Astrocyte (in vitro differentiated cells and primary cell): ENCODE measurements around the gene SMOC2. TPM values are rescaled to one million over a fixed set of nuclear protein-coding genes. Genes with fewer than 3 reads are reported as not detected.
"Not testable (repeated sequence)": the region's sequence is repeated elsewhere in the genome, so short reads cannot be mapped to it uniquely, and the experiment has no call there.

Experiments
- DNase-seq: peaks from one replicate; pipeline ENCODE4 v3.0.0-alpha.2; 2010; ENCODE audit warnings: low read depth
- FAIRE-seq: peaks from 2 replicates; lab custom pipeline; 2011; peaks lifted over from hg19 to GRCh38; lab: Jason Lieb, UNC
- H2AFZ ChIP-seq: 2 replicates; pipeline ENCODE4 v1.6.0; 2012; ENCODE audit warnings: low read depth, low read length, inconsistent platforms
- H3K27ac ChIP-seq: 2 replicates; pipeline ENCODE4 v1.5.1; 2011; ENCODE audit warnings: low read depth, low read length, inconsistent platforms
- H3K27me3 ChIP-seq: 2 replicates; pipeline ENCODE4 v1.6.0; 2011; ENCODE audit warnings: low read length, inconsistent platforms; ENCODE audit not compliant: insufficient read depth
- H3K36me3 ChIP-seq: 2 replicates; pipeline ENCODE4 v1.5.1; 2011; ENCODE audit warnings: low read length, inconsistent platforms; ENCODE audit not compliant: insufficient read depth
- H3K4me1 ChIP-seq: 2 replicates; pipeline ENCODE4 v1.5.1; 2011; ENCODE audit warnings: low read length, inconsistent platforms; ENCODE audit not compliant: insufficient read depth
- H3K4me2 ChIP-seq: 2 replicates; pipeline ENCODE4 v1.6.0; 2012; ENCODE audit warnings: low read length, inconsistent platforms
- H3K4me3 ChIP-seq: 2 replicates; pipeline ENCODE4 v1.5.1; 2011; ENCODE audit warnings: low read depth, mild to moderate bottlenecking, low read length, inconsistent platforms; ENCODE audit not compliant: insufficient read depth
- H3K79me2 ChIP-seq: 2 replicates; pipeline ENCODE4 v1.6.0; 2012; ENCODE audit warnings: mild to moderate bottlenecking, low read length, inconsistent platforms; ENCODE audit not compliant: insufficient read depth
- H3K9ac ChIP-seq: 2 replicates; pipeline ENCODE4 v1.6.0; 2012; ENCODE audit warnings: mild to moderate bottlenecking, low read length, inconsistent platforms
- H3K9me3 ChIP-seq: 2 replicates; pipeline ENCODE4 v1.5.1; 2012; ENCODE audit warnings: low read depth, mild to moderate bottlenecking, low read length, inconsistent platforms; ENCODE audit not compliant: insufficient read depth
- H4K20me1 ChIP-seq: 2 replicates; pipeline ENCODE4 v1.6.0; 2012; ENCODE audit warnings: low read length, inconsistent platforms; ENCODE audit not compliant: insufficient read depth
- H3K27ac Mint-ChIP-seq: one replicate; pipeline ENCODE4 v1.8.0; 2021; ENCODE audit warnings: mild to moderate bottlenecking, mixed read lengths; ENCODE audit not compliant: unreplicated experiment
- H3K27me3 Mint-ChIP-seq: one replicate; pipeline ENCODE4 v1.8.0; 2021; ENCODE audit warnings: low read depth, mixed read lengths; ENCODE audit not compliant: unreplicated experiment
- H3K36me3 Mint-ChIP-seq: one replicate; pipeline ENCODE4 v1.8.0; 2021; ENCODE audit warnings: low read depth, mixed read lengths; ENCODE audit not compliant: unreplicated experiment
- H3K4me1 Mint-ChIP-seq: one replicate; pipeline ENCODE4 v1.8.0; 2021; ENCODE audit warnings: low read depth, mixed read lengths; ENCODE audit not compliant: unreplicated experiment
- H3K4me3 Mint-ChIP-seq: one replicate; pipeline ENCODE4 v1.8.0; 2021; ENCODE audit warnings: mild to moderate bottlenecking, moderate library complexity, mixed read lengths; ENCODE audit not compliant: unreplicated experiment
- H3K9me3 Mint-ChIP-seq: one replicate; pipeline ENCODE4 v1.8.0; 2021; ENCODE audit warnings: mild to moderate bottlenecking, mixed read lengths; ENCODE audit not compliant: unreplicated experiment
- CTCF ChIP-seq: IDR thresholded peaks from 2 replicates; pipeline ENCODE4 v1.5.1; 2011; ENCODE audit warnings: low read depth, mild to moderate bottlenecking, inconsistent platforms, low read length, moderate library complexity; ENCODE audit not compliant: insufficient read depth
- EZH2 ChIP-seq: IDR thresholded peaks from 2 replicates; pipeline ENCODE4 v1.6.1; 2012; ENCODE audit warnings: mild to moderate bottlenecking, low read length, inconsistent platforms; ENCODE audit not compliant: insufficient read depth
- total RNA-seq: library from RNA; stranded (reverse); gene quantifications from 2 replicates; pipeline ENCODE4 v1.2.1, GENCODE V29; 2021

Gene SMOC2
- total RNA-seq, 1 donor from 2014 or later: 0.93 TPM

- H3K9me3 ChIP-seq: peaks cover 5% of the 10 kb centered on the region
- no peak for DNase-seq
- no peaks in the 10 kb centered on the region for H3K27me3 ChIP-seq
- FAIRE-seq: no peak
- no peak overlapping the region for H3K9ac ChIP-seq
- Mint-ChIP-seq H3K9me3 (peaks cover 9% of the 10 kb centered on the region), H3K36me3 (peaks cover 4% of the 10 kb centered on the region), H3K4me3 (no peak overlapping the region), H3K27ac (no peak overlapping the region), H3K4me1 (peaks cover 10% of the 10 kb centered on the region), H3K27me3 (peaks cover 8% of the 10 kb centered on the region)
- no peak overlapping the region for H2AFZ ChIP-seq
- no peaks in the 10 kb centered on the region for H3K4me1 ChIP-seq
- no peaks in the 10 kb centered on the region for H3K36me3 ChIP-seq
- H3K79me2 ChIP-seq: no peaks in the 10 kb centered on the region
- no peak overlapping the region for H3K4me3 ChIP-seq
- no peaks in the 10 kb centered on the region for H4K20me1 ChIP-seq
- TF ChIP-seq EZH2: no peak
- no peak for TF ChIP-seq CTCF
- no peak overlapping the region for H3K4me2 ChIP-seq
- H3K27ac ChIP-seq: no peak overlapping the region
These were observed 169.0 kb downstream of the SMOC2 start for GRCh38 chr6:168609914-168610490.

- DNase-seq, H3K36me3 Mint-ChIP-seq, H3K79me2 ChIP-seq, H3K4me3 ChIP-seq, H3K9ac ChIP-seq, H2AFZ ChIP-seq, H3K36me3 ChIP-seq, H3K4me2 ChIP-seq, H3K27me3 Mint-ChIP-seq, H4K20me1 ChIP-seq, H3K27me3 ChIP-seq, H3K4me3 Mint-ChIP-seq, H3K4me1 ChIP-seq, H3K9me3 ChIP-seq, H3K27ac Mint-ChIP-seq, FAIRE-seq, H3K27ac ChIP-seq: not testable (repeated sequence)
- H3K4me1 Mint-ChIP-seq: peaks cover 10% of the 10 kb centered on the region
- H3K9me3 Mint-ChIP-seq: peaks cover 11% of the 10 kb centered on the region
These were observed 170.0 kb downstream of the SMOC2 start for GRCh38 chr6:168610966-168611365.

- H3K27ac ChIP-seq: no peak overlapping the region
- no peak overlapping the region for H3K4me3 ChIP-seq
- TF ChIP-seq CTCF: no peak
- TF ChIP-seq EZH2: no peak
- Mint-ChIP-seq H3K9me3 (peaks cover 15% of the 10 kb centered on the region), H3K4me1 (peaks cover 10% of the 10 kb centered on the region), H3K27me3 (peaks cover 7% of the 10 kb centered on the region), H3K36me3 (peaks cover 4% of the 10 kb centered on the region), H3K4me3 (no peak overlapping the region), H3K27ac (no peak overlapping the region)
- no peak overlapping the region for H3K4me2 ChIP-seq
- no peaks in the 10 kb centered on the region for H3K79me2 ChIP-seq
- H3K9ac ChIP-seq: no peak overlapping the region
- no peaks in the 10 kb centered on the region for H3K4me1 ChIP-seq
- no peak for FAIRE-seq
- no peak overlapping the region for H2AFZ ChIP-seq
- H3K36me3 ChIP-seq: no peaks in the 10 kb centered on the region
- no peak for DNase-seq
- no peaks in the 10 kb centered on the region for H4K20me1 ChIP-seq
- peaks cover 11% of the 10 kb centered on the region for H3K9me3 ChIP-seq
- no peaks in the 10 kb centered on the region for H3K27me3 ChIP-seq
These were observed 170.7 kb downstream of the SMOC2 start for GRCh38 chr6:168611691-168612090.
